Activated effector memory CD4-positive, alpha-beta T cell treated with anti-CD3 and anti-CD28 coated beads, Interleukin-2, amount 50 U/mL, for 16 hours (primary cell): ENCODE data around the gene LNPEP.

ENCODE experiments used
- DNase-seq: peaks from one replicate; pipeline ENCODE4 v3.0.0-alpha.2; 2020

The LNPEP gene

DNA sequence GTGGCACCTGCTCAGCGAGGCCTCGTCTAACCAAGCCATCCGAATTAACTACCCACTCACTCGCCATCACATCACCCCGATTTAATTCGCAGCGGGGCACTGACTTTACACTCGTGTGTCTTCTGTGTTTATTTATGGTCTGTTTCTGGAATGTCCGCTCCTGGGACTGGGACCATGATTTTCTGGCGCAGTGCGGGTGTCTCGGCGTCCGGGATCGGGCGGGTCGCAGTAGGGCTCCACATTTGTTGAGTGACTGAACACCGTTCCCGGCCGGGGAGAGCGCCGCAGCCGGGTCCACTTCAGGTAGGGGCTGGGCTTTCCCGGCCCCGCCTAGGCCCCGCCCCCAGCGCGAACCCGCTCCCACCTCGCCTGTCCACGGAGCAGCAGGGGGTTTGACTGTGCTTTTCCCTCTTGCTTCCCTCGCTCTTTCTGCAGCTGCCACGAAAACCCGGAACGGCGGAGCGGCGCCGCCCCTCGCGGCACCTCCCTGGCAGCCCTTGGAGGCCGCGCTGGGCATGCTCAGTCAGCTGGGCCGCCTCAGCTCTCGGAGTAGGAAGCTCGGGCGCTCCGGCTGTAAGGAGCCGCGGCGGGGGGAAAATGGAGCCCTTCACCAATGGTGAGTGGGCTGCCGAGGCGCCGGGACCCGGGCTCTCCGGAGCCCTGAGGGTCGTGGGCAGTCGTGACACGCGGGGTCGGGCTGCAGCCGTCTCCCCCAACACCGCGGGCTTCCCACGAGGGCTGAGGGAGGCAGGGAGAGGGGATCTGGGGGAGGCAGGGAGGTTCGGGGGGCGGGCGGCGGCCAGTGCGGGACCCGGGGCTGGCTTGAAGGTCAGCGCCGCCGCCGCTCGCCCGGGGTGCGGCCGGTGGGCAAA, at the start of gene LNPEP:
Gene LNPEP, plus strand, starts transcription at position 522 of the 872 bp plus-strand sequence. Its CDS starts 76 bp downstream, at position 598.
- peak; percentile 98 for DNase-seq

DNA sequence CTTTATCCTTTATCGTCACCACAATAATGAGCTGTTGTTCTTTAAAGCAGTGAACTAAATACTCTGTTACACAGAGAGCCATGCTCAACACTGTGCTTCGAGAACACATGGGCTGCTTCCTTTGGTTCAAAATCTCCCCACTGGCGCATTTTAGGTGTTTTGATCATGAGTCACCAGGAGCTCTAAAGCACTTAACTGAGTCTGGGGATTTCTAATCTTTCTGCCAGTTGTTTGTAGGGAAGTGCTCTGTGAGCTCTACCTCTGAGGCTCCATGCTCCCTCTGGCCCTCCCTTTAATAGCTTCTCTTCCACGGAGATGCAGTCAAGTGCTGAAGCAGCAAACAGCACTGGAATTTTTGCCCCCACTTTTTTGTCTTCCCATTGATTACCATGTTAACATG, 42.5 kb upstream of the LNPEP start:
- DNase-seq, result no peak

DNA sequence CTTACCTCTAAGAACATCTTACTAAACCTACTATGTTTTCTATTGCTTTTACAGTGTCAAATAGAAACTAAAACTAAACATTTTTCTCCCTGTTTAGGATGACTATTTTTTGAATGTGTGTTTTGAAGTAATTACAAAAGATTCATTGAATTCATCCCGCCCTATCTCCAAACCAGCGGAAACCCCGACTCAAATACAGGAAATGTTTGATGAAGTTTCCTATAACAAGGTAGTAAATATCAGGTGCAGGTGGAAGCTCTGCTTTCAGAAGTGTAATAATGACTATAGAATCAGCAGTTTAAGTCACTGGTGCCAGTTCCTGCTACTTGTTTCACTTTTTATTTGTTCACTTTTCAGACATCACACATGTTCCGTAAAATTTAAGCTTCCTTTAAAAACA, 39.6 kb upstream of the LNPEP start:
- peak; percentile 76 for DNase-seq

DNA sequence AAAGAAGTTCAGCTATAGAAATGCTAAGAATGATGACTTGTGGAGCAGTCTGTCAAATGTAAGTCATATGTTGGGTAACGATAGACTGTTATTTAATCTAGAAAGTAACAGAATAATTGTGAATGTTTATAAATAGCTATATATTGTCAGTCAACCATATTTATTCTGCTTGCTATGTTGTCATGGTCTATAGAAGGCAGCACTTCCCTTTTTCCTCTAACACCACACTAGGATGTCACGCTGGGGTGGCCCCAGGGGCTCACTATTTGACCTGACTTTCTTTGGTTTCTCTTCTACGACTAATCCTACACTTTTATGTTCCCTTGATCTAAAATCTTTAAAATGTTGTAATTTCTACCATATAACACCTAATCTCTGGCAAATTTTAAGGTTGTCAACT, 39.1 kb upstream of the LNPEP start:
- no peak for DNase-seq

DNA sequence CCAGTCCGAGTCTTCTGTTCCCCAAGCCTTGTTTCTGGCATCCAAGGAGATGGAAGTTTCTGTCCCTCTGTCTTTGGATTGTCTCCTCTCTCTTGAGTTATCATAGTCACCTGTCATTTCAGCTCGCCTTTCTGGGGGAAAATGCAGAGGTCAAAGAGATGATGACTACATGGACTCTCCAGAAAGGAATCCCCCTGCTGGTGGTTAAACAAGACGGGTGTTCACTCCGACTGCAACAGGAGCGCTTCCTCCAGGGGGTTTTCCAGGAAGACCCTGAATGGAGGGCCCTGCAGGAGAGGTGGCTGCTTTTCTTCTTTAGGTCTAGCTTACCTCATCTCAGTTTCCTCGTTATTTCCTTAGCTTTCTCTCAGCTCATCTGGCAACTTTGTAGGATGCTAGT, 34.5 kb upstream of the LNPEP start:
- no peak for DNase-seq

DNA sequence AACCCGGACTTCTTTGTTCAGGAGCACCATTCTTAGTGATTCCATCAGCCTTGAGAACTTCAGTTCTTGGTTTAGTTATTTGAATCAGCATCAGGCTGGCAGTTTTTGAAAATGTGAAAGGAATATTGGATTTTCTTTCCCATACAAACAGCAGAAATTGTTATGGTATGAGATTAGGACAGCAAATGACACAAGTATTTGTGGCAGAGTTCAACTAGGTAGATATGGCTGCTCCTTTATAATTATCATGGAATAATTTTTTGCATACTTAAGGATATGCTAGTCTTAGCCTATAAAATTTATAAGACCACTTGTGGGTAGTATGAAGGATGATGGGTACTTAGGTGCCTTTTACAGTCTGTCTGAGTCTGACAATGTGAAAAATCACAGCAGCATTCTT, 34.0 kb upstream of the LNPEP start:
- no peak for DNase-seq

DNA sequence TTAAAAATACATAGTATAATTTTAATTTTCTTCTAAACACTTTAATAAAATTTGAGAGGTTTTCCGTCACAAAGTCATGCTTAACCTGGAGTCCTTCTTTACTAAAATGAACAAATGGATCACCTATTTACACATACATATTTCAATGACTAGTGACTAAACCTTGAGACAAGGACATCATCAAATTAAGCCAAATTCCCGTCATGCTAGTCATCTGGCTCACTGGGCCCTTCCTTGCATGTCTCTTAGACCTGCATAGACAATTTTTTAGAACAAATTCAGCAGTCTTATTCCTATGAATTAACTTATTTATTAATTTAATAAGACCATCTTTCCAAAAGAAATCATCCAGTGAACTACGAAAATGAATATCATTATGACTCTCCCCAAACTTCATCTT, 33.0 kb upstream of the LNPEP start:
- no peak for DNase-seq

DNA sequence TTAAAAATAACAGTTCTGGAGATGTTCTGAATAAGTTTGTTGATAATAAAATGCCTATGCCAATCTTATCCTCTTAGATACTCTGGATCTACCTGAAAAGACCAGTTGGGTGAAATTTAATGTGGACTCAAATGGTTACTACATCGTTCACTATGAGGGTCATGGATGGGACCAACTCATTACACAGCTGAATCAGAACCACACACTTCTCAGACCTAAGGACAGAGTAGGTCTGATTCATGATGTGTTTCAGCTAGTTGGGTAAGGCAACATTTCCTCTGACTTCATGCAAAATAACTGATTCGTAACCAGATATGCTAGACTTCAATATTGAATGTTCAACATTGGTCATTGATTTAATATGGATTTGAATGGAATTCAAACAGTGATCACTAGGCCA, 32.6 kb upstream of the LNPEP start:
- no peak for DNase-seq

DNA sequence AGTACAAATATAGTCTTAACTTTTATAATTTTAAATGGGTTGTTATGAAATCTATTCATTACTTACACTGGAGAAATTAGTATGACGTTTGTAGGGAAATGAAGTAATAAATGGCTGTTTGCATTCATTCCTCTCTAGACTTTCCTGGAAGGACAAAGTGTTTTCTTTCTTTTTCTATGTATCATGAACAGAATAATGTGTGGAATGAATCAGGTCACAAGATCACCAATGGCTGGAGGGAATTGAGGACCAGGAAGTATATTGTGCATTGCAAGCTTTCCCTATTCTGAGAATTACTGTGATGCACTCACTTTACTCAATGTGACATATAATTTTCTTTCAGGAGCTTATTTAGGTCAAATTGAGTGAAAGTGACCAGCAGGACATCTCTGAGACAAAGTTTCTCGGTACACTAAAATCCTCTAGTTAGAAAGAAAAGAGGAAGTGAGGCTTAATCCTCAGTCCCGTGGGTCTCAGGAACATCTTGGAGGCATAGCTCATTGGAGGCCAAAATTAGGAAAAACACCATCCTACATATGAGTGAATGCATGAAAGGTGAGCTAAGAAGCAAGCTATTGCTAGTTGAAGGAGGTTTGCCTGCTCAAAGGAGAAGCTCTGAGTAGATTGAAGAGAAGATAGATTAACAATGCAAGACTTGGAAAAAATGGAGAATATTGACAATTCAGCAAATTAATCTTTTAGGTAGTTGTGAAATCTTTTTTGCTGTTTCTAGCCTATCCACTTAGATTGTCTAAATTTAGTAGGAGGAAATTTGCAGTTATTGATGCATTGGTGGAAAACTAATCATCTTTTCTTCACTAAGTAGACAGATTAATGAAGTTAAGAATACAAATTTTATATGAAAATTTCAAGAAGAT, 31.6 kb upstream of the LNPEP start:
- no peak for DNase-seq

DNA sequence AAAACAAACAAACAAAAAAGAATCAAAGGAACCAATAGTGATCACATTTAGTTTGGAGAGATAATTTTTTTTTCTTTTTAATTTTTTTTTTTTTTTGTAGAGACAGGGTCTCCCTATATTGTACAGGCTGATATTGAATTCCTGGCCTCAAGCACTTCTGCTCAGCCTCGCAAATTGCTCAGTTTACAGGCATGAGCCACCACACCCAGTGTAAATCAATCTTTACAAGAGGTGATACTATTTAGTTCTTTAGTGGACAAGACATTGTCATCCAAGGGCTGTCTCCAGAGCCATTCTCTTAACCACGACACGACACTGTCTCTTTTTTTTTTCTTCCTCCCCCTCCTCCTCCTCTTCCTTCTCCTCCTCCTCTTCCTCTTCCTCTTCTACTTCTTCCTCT, 30.0 kb upstream of the LNPEP start:
- no peak for DNase-seq

DNA sequence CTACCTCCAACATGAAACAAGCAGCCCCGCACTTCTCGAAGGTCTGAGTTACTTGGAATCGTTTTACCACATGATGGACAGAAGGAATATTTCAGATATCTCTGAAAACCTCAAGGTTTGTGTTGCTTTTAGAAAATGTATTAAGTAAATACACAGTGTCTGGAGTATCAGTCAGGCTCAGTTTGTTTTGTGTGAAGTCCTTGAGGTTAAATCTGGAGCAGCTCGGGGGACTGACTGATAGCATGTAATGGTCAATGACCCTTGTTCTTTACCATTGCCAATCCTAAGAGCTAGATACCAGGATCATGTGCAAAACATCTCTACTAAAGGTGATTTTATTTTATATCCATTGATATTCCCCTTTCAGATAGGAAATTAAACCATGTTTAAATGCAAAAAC, 26.9 kb upstream of the LNPEP start:
- DNase-seq, result no peak

DNA sequence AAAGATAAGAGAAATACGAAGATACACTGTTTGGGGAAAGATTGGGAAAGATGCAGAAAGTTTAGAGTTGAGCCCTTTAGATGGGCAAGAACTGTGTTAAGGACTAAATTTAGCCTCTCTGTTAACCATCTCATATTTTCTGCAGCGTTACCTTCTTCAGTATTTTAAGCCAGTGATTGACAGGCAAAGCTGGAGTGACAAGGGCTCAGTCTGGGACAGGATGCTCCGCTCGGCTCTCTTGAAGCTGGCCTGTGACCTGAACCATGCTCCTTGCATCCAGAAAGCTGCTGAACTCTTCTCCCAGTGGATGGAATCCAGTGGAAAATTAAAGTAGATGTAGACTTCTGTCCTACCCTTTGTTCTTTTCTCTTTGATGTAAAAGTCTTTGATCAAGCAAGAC, 26.4 kb upstream of the LNPEP start:
- no peak for DNase-seq

DNA sequence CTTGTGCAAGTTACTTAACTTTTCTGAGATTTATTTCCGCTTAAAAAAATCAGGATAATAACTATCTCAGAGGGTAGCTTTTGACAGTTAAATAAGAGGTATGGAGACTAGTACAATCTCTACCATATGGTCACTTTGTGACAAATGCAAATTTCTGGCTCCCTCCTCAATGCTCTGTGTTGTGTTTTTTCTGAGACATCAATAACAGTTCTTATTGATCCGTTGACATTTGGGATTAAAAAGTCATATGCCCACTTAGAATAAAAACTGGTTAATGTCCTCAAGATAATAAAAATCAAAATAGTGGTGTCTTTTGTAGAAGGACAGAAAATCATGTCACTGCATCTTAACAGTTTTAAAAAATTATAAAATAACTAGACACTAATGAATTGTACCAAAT, 24.7 kb upstream of the LNPEP start:
- no peak for DNase-seq

DNA sequence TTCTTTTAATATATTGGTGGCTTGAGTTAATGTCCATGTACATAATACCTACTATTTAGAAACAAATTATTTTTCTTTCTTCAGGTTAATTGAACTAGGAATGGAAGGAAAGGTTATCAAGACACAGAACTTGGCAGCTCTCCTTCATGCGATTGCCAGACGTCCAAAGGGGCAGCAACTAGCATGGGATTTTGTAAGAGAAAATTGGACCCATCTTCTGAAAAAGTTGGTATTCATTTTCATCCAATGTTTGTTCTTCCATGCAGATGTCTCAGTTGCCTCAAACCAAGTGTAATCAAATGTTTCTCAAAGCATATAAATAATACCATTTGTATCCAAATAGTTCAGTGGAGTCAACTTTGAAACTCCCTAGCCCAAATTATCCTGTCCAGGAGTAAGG, 22.6 kb upstream of the LNPEP start:
- no peak for DNase-seq

DNA sequence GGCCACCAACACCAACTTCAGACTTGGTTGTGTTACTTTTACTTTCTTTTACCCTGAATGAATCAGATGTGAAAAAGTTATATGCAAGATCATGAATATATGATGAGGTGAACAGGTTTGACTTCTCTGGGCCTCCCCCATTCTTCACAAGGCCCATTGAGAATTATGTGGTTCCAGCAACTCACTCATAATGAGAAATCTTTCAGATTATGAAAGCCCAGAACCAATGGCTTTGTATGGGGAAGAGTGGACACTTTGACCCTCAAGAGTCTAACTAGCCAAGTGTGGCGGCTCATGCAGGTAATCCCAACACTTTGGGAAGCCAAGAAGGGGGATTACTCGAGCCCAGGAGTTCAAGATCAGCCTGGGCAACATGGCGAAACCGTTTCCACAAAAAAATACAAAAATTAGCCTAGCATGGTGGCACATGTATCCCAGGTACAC, 16.1 kb upstream of the LNPEP start:
- no peak for DNase-seq

DNA sequence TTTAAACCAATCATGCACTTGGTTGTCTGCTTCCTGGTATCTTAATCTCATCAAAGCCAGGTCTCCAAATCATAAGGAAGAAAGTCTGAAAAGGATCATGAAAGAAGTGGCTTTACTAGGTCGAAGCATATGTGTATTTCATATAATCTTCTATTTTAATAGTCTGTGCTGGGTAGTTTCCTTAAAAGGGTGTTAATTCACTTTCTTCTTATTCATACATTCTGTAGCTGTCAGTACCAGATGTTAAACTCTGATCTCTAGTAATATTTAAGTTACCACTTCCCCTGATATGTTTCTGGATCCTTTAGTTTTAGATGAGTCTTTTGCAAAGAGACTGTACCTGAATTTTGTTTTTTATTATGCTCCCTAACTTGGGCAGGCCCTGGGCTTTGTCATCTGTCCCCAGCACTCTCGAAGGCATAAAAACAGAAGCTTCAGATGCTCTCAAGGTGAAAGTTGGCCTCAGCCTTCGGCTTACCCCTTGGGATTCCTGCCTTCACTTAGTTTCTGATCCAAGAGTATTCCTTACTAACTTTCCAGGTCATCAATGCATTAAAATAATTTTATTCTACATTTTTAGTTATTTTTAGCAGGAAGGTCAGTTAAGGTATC, 15.0 kb upstream of the LNPEP start:
- no peak for DNase-seq

DNA sequence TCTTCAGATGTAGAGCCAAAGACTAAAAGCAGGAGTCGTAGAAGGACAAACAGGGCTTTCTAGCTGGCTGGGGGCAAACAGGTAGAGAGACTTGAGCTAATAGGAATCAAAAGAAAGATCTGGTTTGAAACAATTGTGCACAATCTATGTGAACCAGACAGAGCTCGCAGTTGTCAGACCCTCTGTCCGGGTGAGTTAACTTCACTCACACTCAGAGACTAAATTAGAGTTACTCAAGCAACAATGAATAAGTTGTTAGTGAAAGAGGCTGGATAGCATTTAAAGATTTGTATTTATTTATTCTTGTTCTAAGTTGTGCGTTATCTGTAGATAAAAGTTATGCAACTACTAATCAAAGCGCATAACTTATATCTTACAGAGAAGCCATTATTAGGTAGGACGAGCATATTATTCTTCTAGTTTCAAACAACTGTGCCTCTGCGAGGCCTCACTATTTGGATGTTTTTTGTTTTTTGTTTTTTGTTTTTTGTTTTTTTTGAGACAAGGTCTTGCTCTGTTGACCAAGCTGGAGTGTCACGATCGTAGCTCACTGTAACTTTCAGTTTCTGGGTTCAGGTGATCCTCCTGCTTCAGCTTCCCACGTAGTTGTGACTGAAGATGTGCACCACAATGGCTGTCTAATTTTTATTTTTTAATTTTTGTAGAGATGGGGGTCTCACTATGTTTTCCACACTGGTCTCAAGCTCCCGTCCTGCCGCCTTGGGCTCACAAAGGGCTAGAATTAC, 13.2 kb upstream of the LNPEP start:
- no peak for DNase-seq

DNA sequence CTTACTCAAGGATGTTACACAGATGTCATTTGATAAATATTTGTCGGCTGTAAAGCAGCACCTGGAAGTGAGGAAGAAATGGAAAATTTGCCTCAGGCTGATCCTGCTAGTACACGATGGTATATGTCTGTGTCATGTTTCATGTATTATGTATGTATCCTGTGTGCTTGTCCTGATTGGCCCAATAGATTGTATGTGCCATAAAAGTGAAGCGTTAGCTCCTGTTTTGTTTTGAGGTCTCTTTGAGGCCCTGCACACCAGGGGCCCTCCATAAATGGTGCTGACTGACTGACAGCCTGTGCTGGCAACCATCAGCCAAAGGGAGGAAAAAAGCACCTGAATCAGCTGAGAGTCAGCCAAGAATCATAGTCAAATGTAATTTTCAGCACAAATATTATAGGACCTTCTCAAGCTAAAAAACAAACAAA, 11.8 kb upstream of the LNPEP start:
- no peak for DNase-seq

DNA sequence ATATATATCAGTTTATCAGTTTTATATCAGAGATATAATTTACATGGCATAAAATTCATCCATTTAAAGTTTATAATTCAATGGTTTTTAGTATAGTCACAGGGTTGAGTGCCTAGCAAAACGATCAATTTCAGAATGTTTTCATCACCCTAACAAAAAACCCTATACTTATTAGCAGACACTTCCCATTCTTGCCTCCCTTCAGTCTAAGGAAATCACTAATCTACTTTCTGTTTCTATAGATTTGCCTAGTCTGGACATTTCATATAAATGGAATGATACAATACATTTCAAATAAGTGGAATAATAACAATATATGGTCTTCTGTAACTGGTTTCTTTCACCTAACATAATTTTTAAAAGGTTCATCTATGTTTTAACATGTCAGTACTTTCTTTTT, 9.6 kb upstream of the LNPEP start:
- DNase-seq, result no peak

DNA sequence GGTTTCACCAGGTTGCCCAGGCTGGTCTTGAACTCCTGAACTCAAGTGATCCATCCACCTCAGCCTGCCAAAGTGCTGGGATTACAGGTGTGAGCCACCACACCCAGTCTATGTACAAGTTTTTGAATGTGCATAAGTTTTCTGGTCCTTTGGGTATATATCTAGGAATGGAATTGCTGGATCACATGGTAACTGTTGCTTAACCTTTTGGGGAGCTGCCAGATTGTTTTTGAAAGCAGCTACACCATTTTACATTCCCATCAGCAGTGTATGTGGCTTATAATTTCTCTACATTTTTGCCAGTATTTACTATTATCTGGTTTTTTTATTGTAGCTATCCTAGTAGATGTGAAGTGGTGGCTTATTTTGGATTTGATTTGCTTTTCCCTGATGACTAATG, 8.9 kb upstream of the LNPEP start:
- no peak for DNase-seq

DNA sequence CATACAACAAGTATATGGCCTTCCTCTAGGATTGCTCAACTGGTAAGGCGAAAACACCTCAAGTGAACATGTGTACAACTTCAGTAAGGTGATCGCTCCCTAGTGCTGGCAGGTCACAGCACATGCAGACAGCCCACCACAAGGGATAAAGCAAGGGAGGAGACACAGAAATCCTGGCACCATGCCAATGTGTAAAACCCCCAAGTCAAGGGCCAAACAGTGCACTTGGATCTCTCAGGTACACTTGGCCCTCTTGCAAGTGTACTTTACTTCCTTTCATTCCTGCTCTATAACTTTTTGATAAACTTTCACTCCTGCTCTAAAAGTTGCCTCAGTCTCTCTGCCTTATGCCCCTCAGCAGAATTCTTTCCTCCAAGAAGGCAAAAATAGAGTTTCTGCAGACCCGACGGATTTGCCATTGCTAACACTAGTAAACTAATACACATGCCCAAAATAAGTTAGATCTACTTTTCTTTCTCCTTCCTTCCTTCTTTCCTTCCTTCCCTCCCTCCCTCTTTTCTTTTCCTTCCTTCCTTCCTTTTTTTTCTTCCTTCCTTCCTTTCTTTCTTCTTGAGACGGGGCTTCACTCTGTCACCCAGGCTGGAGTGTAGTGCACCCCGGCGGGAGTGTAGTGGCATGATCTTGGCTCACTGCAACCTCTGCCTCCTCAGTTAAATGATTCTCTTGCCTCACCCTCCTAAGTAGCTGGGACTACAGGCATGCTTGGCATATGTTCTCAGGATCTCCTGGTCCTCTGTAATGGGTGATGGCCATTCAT, 6.8 kb upstream of the LNPEP start:
- no peak for DNase-seq

DNA sequence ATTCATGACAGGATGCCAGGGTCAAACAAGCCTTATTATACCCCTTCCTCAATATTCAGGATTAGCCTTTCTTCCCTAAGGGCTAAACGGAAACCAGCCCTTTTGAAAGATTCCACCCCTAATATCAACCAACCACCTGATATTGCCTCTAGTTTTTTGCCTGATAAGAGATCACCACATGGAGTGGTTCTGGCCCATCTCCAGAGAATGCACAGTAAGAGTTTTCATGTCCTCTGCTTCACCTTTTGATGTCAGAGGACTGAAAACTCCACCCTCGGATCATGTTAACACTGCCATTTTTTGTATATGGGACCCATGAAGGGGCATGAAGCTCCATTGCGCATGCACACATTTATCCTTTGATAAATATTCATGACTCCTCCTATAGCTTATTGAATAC, 5.8 kb upstream of the LNPEP start:
- no peak for DNase-seq
